SHP77 treated with DMSO at 0.1 percent for 48 hours (cell line): Measurements from ENCODE around the gene IPO11.

ENCODE experiments used
- DNase-seq: peaks from one replicate; lab custom pipeline; 2025; lab: John Stamatoyannopoulos, UW

The IPO11 gene

GRCh38 chr5:62572918-62573514 is 160.5 kb downstream of the IPO11 start:
- DNase-seq, result no peak

- DNase-seq, result no peak
Measured at GRCh38 chr5:62574599-62574998, 162.0 kb downstream of the IPO11 start.

- DNase-seq, result no peak
Measured at GRCh38 chr5:62575066-62575465, 162.5 kb downstream of the IPO11 start.

GRCh38 chr5:62575489-62575888 is 162.9 kb downstream of the IPO11 start:
- DNase-seq, result no peak

GRCh38 chr5:62576570-62577170 is 164.1 kb downstream of the IPO11 start:
- no peak for DNase-seq

GRCh38 chr5:62577488-62577887 is 164.9 kb downstream of the IPO11 start:
- DNase-seq, result no peak

- DNase-seq, result no peak
Measured at GRCh38 chr5:62578540-62578939, 166.0 kb downstream of the IPO11 start, which contains the start of gene LRRC70. TSS of gene LRRC70 (plus strand) at chr5:62578819. CDS start at chr5:62579439, 620 bp downstream.

- no peak for DNase-seq
Measured at GRCh38 chr5:62579761-62580160, 167.2 kb downstream of the IPO11 start.

- DNase-seq, result no peak
Measured at GRCh38 chr5:62581836-62582597, 169.5 kb downstream of the IPO11 start.

- DNase-seq, result no peak
Measured at GRCh38 chr5:62584391-62584790, 171.8 kb downstream of the IPO11 start.

- no peak for DNase-seq
Measured at GRCh38 chr5:62585306-62585705, 172.7 kb downstream of the IPO11 start.

- no peak for DNase-seq
Measured at GRCh38 chr5:62585751-62586150, 173.2 kb downstream of the IPO11 start.

- no peak for DNase-seq
Measured at GRCh38 chr5:62587737-62588136, 175.2 kb downstream of the IPO11 start.

GRCh38 chr5:62588668-62589067 is 176.1 kb downstream of the IPO11 start:
- no peak for DNase-seq

GRCh38 chr5:62589504-62589903 is 176.9 kb downstream of the IPO11 start:
- no peak for DNase-seq

- no peak for DNase-seq
Measured at GRCh38 chr5:62590387-62590786, 177.8 kb downstream of the IPO11 start.

- no peak for DNase-seq
Measured at GRCh38 chr5:62592558-62592957, 180.0 kb downstream of the IPO11 start.

- DNase-seq, result no peak
Measured at GRCh38 chr5:62593331-62593730, 180.8 kb downstream of the IPO11 start.

GRCh38 chr5:62594364-62594984 is 181.9 kb downstream of the IPO11 start:
- no peak for DNase-seq

- DNase-seq, result no peak
Measured at GRCh38 chr5:62596096-62596495, 183.5 kb downstream of the IPO11 start.

GRCh38 chr5:62596691-62597090 is 184.1 kb downstream of the IPO11 start:
- DNase-seq, result no peak

GRCh38 chr5:62597314-62597713 is 184.8 kb downstream of the IPO11 start:
- no peak for DNase-seq
